Measurements from ENCODE around the gene ZNF333. TPM values are rescaled to one million over a fixed set of nuclear protein-coding genes. Genes with fewer than 3 reads are reported as not detected.

ZNF333 gene
- total RNA-seq, 1 donor: 31.1 TPM

DNA sequence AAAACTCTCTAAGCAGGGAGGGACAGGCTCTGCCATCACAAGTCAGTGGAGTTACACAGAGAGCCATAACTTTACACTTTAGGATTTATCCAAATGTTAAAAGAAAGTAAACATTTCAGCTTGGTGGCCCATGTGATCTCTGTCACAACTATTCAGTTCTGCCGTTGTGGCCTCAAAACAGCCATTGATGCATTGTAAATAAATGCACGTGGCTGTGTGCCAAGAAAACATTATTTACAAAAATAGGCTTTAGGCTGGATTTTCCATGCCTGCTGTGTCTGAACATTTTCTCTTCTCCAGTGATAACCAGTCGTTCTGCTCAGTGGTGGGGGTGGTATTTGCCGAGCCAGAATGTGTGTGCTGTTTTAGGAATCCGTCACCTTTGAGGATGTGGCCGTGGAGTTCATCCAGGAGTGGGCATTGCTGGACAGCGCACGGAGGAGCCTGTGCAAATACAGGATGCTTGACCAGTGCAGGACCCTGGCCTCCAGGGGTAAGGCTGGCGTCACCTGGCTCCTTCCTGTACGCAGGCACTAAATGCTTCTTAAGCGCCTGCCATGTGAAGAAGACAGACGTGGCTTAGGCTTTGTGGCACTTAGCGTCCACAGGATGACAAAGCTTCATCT, 4.9 kb downstream of the ZNF333 start:
- no peak overlapping the region for H3K27ac ChIP-seq (ENCODE audit: low read depth, low read length)
- no peaks in the 10 kb centered on the region for H3K27me3 ChIP-seq (ENCODE audit: insufficient read depth, low read length)
- peaks cover 38% of the 10 kb centered on the region for H3K79me2 ChIP-seq (ENCODE audit: insufficient read depth, low read length)
- no peak for DNase-seq (ENCODE audit: insufficient read length, low spot score, missing footprints)
- no peak overlapping the region for H3K4me2 ChIP-seq (ENCODE audit: insufficient read depth, low read length)
- H3K4me3 ChIP-seq (ENCODE audit: insufficient read depth, low read length): no peak overlapping the region
- TF ChIP-seq CTCF (IDR thresholded peaks at IDR 0.05; ENCODE audit: extremely low read depth, low read depth, low read length): no peak
- no peaks in the 10 kb centered on the region for H3K9me3 ChIP-seq (ENCODE audit: low read depth, low read length)
- peaks cover 37% of the 10 kb centered on the region for H3K36me3 ChIP-seq (ENCODE audit: insufficient read depth, low read length)
- H2AFZ ChIP-seq (ENCODE audit: low read length): no peak overlapping the region
- peaks cover 3% of the 10 kb centered on the region for H3K4me1 ChIP-seq (ENCODE audit: insufficient read depth, low read length)
- H4K20me1 ChIP-seq (ENCODE audit: insufficient read depth, low read length): peaks cover 3% of the 10 kb centered on the region

- H3K4me1 ChIP-seq (ENCODE audit: insufficient read depth, low read length): peaks cover 3% of the 10 kb centered on the region
- no peak overlapping the region for H3K4me2 ChIP-seq (ENCODE audit: insufficient read depth, low read length)
Measured at GRCh38 chr19:14695471-14695870, 5.6 kb downstream of the ZNF333 start.

DNA sequence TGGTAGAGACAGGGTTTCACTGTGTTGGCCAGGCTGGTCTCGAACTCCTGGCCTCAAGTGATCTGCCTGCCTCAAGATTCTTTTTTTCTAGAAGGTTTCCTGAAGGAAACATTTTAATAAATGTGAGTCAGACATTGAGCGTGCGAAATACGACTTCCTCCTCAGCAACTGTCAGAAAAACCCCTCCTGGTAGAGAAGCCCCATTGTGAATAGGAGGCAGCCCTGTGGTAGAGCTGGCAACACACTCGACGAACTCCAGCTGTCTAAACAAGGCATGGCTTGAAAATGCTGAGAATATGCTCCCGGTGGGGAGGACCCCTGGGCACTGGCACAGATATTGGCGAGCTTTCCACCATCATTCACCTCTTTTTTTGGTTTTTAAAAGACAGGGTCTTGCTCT, 9.8 kb downstream of the ZNF333 start:
- no peaks in the 10 kb centered on the region for H3K27me3 ChIP-seq (ENCODE audit: insufficient read depth, low read length)
- H3K4me3 ChIP-seq (ENCODE audit: insufficient read depth, low read length): no peak overlapping the region
- no peak overlapping the region for H2AFZ ChIP-seq (ENCODE audit: low read length)
- H3K27ac ChIP-seq (ENCODE audit: low read depth, low read length): no peak overlapping the region
- H3K36me3 ChIP-seq (ENCODE audit: insufficient read depth, low read length): peaks cover 74% of the 10 kb centered on the region
- no peak for DNase-seq (ENCODE audit: insufficient read length, low spot score, missing footprints)
- no peaks in the 10 kb centered on the region for H3K4me1 ChIP-seq (ENCODE audit: insufficient read depth, low read length)
- no peak overlapping the region for H3K4me2 ChIP-seq (ENCODE audit: insufficient read depth, low read length)
- peaks cover 3% of the 10 kb centered on the region for H3K79me2 ChIP-seq (ENCODE audit: insufficient read depth, low read length)
- no peaks in the 10 kb centered on the region for H4K20me1 ChIP-seq (ENCODE audit: insufficient read depth, low read length)
- H3K9me3 ChIP-seq (ENCODE audit: low read depth, low read length): no peaks in the 10 kb centered on the region
- TF ChIP-seq CTCF (IDR thresholded peaks at IDR 0.05; ENCODE audit: extremely low read depth, low read depth, low read length): no peak

More at GRCh38 chr19:14695471-14695870, 5.6 kb downstream of the ZNF333 start:
- no peak overlapping the region for H3K27ac ChIP-seq (ENCODE audit: low read depth, low read length)
- H2AFZ ChIP-seq (ENCODE audit: low read length): no peak overlapping the region
- no peaks in the 10 kb centered on the region for H3K9me3 ChIP-seq (ENCODE audit: low read depth, low read length)
- H3K27me3 ChIP-seq (ENCODE audit: insufficient read depth, low read length): no peaks in the 10 kb centered on the region
- peaks cover 3% of the 10 kb centered on the region for H4K20me1 ChIP-seq (ENCODE audit: insufficient read depth, low read length)
- TF ChIP-seq CTCF (IDR thresholded peaks at IDR 0.05; ENCODE audit: extremely low read depth, low read depth, low read length): no peak
- no peak for DNase-seq (ENCODE audit: insufficient read length, low spot score, missing footprints)
- H3K4me3 ChIP-seq (ENCODE audit: insufficient read depth, low read length): no peak overlapping the region
- H3K79me2 ChIP-seq (ENCODE audit: insufficient read depth, low read length): peaks cover 34% of the 10 kb centered on the region
- H3K36me3 ChIP-seq (ENCODE audit: insufficient read depth, low read length): peaks cover 44% of the 10 kb centered on the region

- Histone ChIP-seq H4K20me1 (ENCODE audit: insufficient read depth, low read length) (no peaks in the 10 kb centered on the region), H3K27me3 (ENCODE audit: insufficient read depth, low read length) (no peaks in the 10 kb centered on the region), H2AFZ (ENCODE audit: low read length) (no peak overlapping the region), H3K9me3 (ENCODE audit: low read depth, low read length) (no peaks in the 10 kb centered on the region), H3K4me2 (ENCODE audit: insufficient read depth, low read length) (no peak overlapping the region), H3K27ac (ENCODE audit: low read depth, low read length) (no peak overlapping the region), H3K79me2 (ENCODE audit: insufficient read depth, low read length) (no peaks in the 10 kb centered on the region), H3K36me3 (ENCODE audit: insufficient read depth, low read length) (peaks cover 72% of the 10 kb centered on the region), H3K4me3 (ENCODE audit: insufficient read depth, low read length) (no peak overlapping the region), H3K4me1 (ENCODE audit: insufficient read depth, low read length) (no peaks in the 10 kb centered on the region)
- TF ChIP-seq CTCF (IDR thresholded peaks at IDR 0.05; ENCODE audit: extremely low read depth, low read depth, low read length): no peak
- DNase-seq (ENCODE audit: insufficient read length, low spot score, missing footprints): no peak
Measured at GRCh38 chr19:14700711-14701375, 11.0 kb downstream of the ZNF333 start.

Measured in osteoblast (primary cell).